ENCODE results near the gene NUPR1.
"Not testable (repeated sequence)": the region's sequence is repeated elsewhere in the genome, so short reads cannot be mapped to it uniquely, and the experiment has no call there.

The NUPR1 gene

GRCh38 chr16:28500476-28501180 lies 38.1 kb downstream of the NUPR1 start:
- not testable (repeated sequence) for H3K27me3 ChIP-seq (ENCODE audit: control insufficient read depth, insufficient read depth, low read length); H3K9me3 ChIP-seq (ENCODE audit: control insufficient read depth, low read depth, low read length); H3K9ac ChIP-seq (ENCODE audit: low read length); H3K36me3 ChIP-seq (ENCODE audit: control insufficient read depth, low read depth, low read length); H3K4me1 ChIP-seq (ENCODE audit: control insufficient read depth, low read depth, low read length); H3K27ac ChIP-seq (ENCODE audit: low read length); H3K4me3 ChIP-seq (ENCODE audit: low read length)

- Histone ChIP-seq H3K4me3 (ENCODE audit: low read length) (no peak overlapping the region), H3K9me3 (ENCODE audit: control insufficient read depth, low read depth, low read length) (no peaks in the 10 kb centered on the region), H3K4me1 (ENCODE audit: control insufficient read depth, low read depth, low read length) (no peaks in the 10 kb centered on the region), H3K36me3 (ENCODE audit: control insufficient read depth, low read depth, low read length) (no peaks in the 10 kb centered on the region), H3K9ac (ENCODE audit: low read length) (no peak overlapping the region), H3K27me3 (ENCODE audit: control insufficient read depth, insufficient read depth, low read length) (no peaks in the 10 kb centered on the region), H3K27ac (ENCODE audit: low read length) (no peak overlapping the region)
These were observed 38.9 kb downstream of the NUPR1 start for GRCh38 chr16:28499854-28500253.

DNA sequence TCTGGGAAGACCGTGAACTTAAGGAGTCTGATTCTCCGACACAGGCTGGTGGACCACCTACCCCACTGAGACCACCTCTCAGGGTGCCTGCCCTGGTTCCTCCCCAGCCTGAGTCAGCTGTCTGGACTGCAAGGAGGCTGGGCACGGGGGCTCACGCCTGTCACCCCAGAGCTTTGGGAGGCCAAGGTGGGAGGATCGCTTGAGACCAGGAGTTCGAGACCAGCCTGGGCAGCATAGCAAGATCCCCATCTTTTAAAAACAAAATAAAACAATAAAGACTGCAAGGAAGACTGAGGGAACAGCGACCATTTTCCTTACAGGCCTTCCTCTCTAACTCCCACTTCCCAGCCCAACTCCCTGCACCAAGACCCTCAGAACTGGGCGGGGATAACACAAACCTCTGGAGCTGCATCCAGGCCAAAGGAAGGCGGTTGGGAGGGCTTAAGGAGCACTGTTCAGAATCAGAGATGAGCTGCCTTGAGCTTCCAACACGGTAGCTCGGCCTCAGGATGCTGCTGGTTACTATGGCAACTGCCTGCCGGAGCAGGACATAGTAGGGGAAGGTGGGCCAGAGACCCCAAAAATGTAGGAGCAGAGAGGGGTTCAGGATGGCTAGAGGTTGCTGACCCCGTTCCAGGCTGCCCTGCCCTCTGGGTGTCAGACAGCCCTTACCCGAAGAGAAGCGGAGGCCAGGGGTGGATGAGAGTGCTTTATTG lies 40.0 kb downstream of the NUPR1 start:
- H3K36me3 ChIP-seq (ENCODE audit: control insufficient read depth, low read depth, low read length): no peaks in the 10 kb centered on the region
- no peaks in the 10 kb centered on the region for H3K4me1 ChIP-seq (ENCODE audit: control insufficient read depth, low read depth, low read length)
- no peaks in the 10 kb centered on the region for H3K9me3 ChIP-seq (ENCODE audit: control insufficient read depth, low read depth, low read length)
- H3K27ac ChIP-seq (ENCODE audit: low read length): no peak overlapping the region
- H3K4me3 ChIP-seq (ENCODE audit: low read length): no peak overlapping the region
- no peak overlapping the region for H3K9ac ChIP-seq (ENCODE audit: low read length)
- H3K27me3 ChIP-seq (ENCODE audit: control insufficient read depth, insufficient read depth, low read length): no peaks in the 10 kb centered on the region

DNA sequence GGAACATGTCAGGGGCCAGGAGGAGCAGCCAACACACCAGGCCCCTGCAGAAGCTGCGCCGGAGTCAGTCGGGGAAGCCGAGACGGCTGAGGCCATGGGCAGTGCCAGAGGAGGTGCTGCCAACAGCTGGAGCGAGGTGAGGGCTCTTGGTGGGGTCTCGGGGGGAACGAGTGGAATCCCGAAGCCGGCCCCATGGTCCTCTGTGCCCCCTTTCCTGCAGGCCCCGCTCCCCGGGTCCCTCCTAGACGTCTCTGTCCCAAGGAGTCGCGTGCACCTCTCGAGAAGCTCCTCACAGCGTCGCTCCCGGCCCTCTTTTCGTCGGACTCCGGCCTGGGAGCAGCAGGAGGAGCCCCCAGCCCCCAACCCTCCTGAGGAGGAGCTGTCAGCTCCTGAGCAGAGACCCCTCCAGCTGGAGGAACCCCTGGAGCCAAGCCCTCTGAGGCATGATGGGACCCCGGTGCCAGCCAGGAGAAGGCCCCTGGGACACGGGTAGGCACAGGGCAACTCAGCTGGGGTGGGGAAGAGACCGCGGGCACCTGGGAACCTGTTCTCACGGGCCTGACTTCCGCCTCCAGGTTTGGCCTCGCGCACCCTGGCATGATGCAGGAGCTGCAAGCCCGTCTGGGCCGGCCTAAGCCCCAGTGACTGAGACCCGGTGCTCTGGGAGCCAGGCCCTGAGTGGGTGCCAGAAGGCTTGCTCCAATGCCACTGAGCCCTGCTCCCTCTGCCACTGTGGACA lies 40.7 kb downstream of the NUPR1 start:
- no peaks in the 10 kb centered on the region for H3K9me3 ChIP-seq (ENCODE audit: control insufficient read depth, low read depth, low read length)

DNA sequence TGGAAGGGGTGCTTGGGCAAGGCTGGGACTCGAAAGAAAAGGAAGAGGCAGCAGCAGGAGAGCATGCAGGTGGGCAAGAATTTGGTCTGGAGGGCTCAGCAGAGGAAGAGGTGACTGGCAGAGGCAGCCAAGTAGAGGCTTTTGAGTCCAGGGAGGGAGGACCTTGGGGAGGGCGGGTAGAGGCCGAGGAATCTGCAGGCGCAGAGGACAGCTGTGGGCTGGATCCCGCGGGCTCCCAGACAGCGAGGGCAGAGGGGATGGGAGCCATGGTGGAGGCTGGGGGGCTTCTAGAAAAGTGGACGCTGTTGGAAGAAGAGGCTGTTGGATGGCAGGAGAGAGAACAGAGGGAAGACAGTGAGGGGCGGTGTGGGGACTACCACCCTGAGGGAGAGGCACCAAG lies 41.4 kb downstream of the NUPR1 start:
- Histone ChIP-seq H3K9ac (ENCODE audit: low read length) (no peak overlapping the region), H3K4me3 (ENCODE audit: low read length) (no peak overlapping the region), H3K9me3 (ENCODE audit: control insufficient read depth, low read depth, low read length) (no peaks in the 10 kb centered on the region), H3K4me1 (ENCODE audit: control insufficient read depth, low read depth, low read length) (no peaks in the 10 kb centered on the region), H3K27ac (ENCODE audit: low read length) (no peak overlapping the region), H3K27me3 (ENCODE audit: control insufficient read depth, insufficient read depth, low read length) (no peaks in the 10 kb centered on the region), H3K36me3 (ENCODE audit: control insufficient read depth, low read depth, low read length) (no peaks in the 10 kb centered on the region)

More for the DNA sequence above, 40.7 kb downstream of the NUPR1 start:
- Histone ChIP-seq H3K27ac (ENCODE audit: low read length) (no peak overlapping the region), H3K9ac (ENCODE audit: low read length) (no peak overlapping the region), H3K4me3 (ENCODE audit: low read length) (no peak overlapping the region), H3K4me1 (ENCODE audit: control insufficient read depth, low read depth, low read length) (no peaks in the 10 kb centered on the region), H3K36me3 (ENCODE audit: control insufficient read depth, low read depth, low read length) (no peaks in the 10 kb centered on the region), H3K27me3 (ENCODE audit: control insufficient read depth, insufficient read depth, low read length) (no peaks in the 10 kb centered on the region)

DNA sequence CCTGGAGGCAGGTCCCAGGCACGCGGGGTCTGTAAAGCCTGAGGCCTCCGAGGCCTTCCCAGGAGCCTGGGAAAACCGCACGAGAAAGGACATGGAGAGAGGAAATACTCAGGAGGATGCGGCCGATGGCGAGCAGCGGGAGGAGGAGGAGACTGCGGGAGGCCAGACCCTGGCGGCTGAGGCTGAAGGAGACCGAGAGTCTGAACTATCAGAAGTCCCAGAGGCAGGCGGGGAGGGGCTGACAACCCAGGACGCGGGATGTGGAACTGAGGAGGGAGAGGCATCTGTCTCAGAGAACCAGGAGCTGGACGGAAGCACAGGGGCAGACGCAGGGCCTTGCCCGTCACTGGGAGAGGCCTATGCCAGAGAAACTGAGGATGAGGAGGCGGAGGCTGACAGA lies 41.9 kb downstream of the NUPR1 start:
- H3K9ac ChIP-seq (ENCODE audit: low read length): no peak overlapping the region
- H3K27ac ChIP-seq (ENCODE audit: low read length): no peak overlapping the region
- H3K36me3 ChIP-seq (ENCODE audit: control insufficient read depth, low read depth, low read length): no peaks in the 10 kb centered on the region
- no peaks in the 10 kb centered on the region for H3K27me3 ChIP-seq (ENCODE audit: control insufficient read depth, insufficient read depth, low read length)
- no peaks in the 10 kb centered on the region for H3K9me3 ChIP-seq (ENCODE audit: control insufficient read depth, low read depth, low read length)
- no peaks in the 10 kb centered on the region for H3K4me1 ChIP-seq (ENCODE audit: control insufficient read depth, low read depth, low read length)
- H3K4me3 ChIP-seq (ENCODE audit: low read length): no peak overlapping the region

DNA sequence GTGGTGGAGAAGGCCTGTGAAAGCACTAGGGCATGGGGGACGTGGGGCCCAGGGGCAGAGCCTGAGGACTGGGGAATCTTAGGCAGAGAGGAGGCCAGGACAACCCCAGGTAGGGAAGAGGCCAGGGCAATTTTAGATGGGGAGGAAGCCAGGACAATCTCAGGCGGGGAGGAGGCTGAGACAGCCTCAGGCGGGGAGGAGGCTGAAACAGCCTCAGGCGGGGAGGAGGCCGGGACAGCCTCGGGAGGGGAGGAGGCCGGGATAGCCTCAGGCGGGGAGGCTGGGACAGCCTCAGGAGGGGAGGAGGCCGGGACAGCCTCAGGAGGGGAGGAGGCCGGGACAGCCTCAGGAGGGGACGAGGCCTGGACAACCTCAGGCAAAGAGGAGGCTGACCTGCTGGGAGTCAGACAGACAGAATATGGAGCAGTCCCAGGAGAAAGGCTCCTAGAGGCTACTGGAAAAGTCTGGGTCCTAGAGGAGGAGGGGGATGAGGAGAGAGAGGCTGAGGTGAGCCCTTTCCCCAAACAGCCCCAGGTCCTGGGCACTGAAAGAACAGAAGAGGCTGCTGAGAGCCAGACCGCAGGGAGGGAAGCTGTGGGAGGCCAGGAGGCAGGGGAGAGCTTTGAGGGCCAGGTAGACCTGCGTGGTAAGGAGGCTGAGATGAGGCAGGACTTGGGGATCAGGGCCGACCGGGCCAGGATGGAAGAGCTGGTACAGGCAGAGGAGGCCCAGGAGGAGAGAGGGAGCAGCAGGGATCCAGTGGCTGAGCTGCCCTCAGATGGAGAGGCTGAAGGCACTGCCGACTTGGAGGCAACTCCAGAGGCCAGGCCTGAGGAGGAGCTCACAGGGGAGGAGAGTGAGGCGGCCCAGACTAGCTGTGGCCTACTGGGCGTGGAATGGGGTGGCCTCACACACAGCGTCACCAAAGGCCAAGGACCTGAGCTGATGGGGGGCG lies 42.7 kb downstream of the NUPR1 start:
- H3K4me1 ChIP-seq (ENCODE audit: control insufficient read depth, low read depth, low read length): no peaks in the 10 kb centered on the region
- no peak overlapping the region for H3K4me3 ChIP-seq (ENCODE audit: low read length)
- no peak overlapping the region for H3K27ac ChIP-seq (ENCODE audit: low read length)
- H3K9ac ChIP-seq (ENCODE audit: low read length): no peak overlapping the region
- no peaks in the 10 kb centered on the region for H3K36me3 ChIP-seq (ENCODE audit: control insufficient read depth, low read depth, low read length)
- H3K9me3 ChIP-seq (ENCODE audit: control insufficient read depth, low read depth, low read length): no peaks in the 10 kb centered on the region
- no peaks in the 10 kb centered on the region for H3K27me3 ChIP-seq (ENCODE audit: control insufficient read depth, insufficient read depth, low read length)

DNA sequence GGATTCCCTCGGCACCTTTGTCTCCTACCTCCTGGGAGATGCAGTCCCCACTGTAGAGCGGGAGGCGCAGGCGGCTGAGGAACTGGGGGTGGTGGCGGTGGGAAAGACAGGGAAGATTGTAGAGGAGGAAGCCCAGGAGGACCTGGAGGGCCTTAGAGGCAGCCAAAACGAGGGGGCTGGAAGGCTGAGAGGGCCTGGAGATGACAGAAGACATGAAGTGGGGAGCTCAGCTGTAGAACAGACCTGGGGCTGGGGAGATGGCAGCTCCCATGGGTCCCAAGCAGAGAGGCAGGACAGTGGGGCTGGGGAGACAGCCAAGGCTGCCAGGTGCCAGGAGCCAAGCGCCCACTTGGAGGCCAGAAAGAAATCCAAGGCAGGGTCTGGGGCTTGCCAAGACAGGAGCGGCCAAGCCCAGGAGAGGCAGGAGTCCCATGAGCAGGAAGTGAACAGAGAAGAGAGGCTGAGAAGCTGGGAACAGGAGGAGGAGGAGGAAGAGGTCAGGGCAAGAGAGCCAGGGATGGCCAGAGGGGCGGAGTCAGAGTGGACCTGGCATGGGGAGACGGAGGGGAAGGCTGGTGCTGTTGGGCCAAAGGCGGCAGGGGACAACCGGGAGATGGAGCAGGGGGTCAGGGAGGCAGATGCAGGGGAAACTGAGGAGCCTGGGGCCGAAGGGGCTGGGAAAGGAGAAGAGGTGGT lies 43.5 kb downstream of the NUPR1 start:
- Histone ChIP-seq H3K27ac (ENCODE audit: low read length) (no peak overlapping the region), H3K36me3 (ENCODE audit: control insufficient read depth, low read depth, low read length) (no peaks in the 10 kb centered on the region), H3K9me3 (ENCODE audit: control insufficient read depth, low read depth, low read length) (no peaks in the 10 kb centered on the region), H3K4me3 (ENCODE audit: low read length) (no peak overlapping the region), H3K9ac (ENCODE audit: low read length) (no peak overlapping the region), H3K4me1 (ENCODE audit: control insufficient read depth, low read depth, low read length) (no peaks in the 10 kb centered on the region), H3K27me3 (ENCODE audit: control insufficient read depth, insufficient read depth, low read length) (no peaks in the 10 kb centered on the region)

GRCh38 chr16:28494121-28494851 lies 44.5 kb downstream of the NUPR1 start, which contains the start of gene APOBR:
APOBR (plus strand) TSS chr16:28494643; CDS start chr16:28494682, 39 bp downstream.
- no peaks in the 10 kb centered on the region for H3K9me3 ChIP-seq (ENCODE audit: control insufficient read depth, low read depth, low read length)
- no peak within 1 kb of the TSS for H3K9ac ChIP-seq (ENCODE audit: low read length)
- H3K4me3 ChIP-seq (ENCODE audit: low read length): no peak within 1 kb of the TSS
- no peak within 1 kb of the TSS for H3K27ac ChIP-seq (ENCODE audit: low read length)
- no peaks in the 10 kb centered on the region for H3K27me3 ChIP-seq (ENCODE audit: control insufficient read depth, insufficient read depth, low read length)
- no peaks in the 10 kb centered on the region for H3K36me3 ChIP-seq (ENCODE audit: control insufficient read depth, low read depth, low read length)
- H3K4me1 ChIP-seq (ENCODE audit: control insufficient read depth, low read depth, low read length): no peaks in the 10 kb centered on the region

DNA sequence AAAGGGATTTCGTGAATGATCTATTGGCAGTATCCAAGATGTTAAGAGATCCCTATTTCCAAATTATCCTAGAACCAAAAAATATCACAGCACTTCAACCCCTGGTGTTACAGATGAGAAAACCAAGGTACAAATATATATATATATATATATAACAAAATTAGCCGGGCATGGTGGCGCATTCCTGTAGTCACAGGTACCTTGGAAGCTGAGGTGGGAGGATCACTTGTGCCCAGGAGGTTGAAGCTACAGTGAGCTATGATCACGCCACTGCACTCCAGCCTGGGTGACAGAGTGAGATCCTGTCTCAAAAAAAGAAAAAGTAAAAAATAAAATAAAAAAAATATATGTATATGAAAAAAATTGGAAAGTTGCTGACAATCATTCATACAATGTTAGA lies 46.3 kb downstream of the NUPR1 start:
- Histone ChIP-seq H3K27ac (ENCODE audit: low read length) (peak overlapping the region; percentile 99), H3K4me1 (ENCODE audit: control insufficient read depth, low read depth, low read length) (no peaks in the 10 kb centered on the region), H3K27me3 (ENCODE audit: control insufficient read depth, insufficient read depth, low read length) (no peaks in the 10 kb centered on the region)

More for the DNA sequence above, 46.3 kb downstream of the NUPR1 start:
- peak overlapping the region; percentile 97 for H3K4me3 ChIP-seq (ENCODE audit: low read length)
- H3K36me3 ChIP-seq (ENCODE audit: control insufficient read depth, low read depth, low read length): peaks cover 5% of the 10 kb centered on the region
- H3K9ac ChIP-seq (ENCODE audit: low read length): peak overlapping the region; percentile 96
- no peaks in the 10 kb centered on the region for H3K9me3 ChIP-seq (ENCODE audit: control insufficient read depth, low read depth, low read length)
